Measurements from ENCODE around the gene BSND.

BSND gene

DNA sequence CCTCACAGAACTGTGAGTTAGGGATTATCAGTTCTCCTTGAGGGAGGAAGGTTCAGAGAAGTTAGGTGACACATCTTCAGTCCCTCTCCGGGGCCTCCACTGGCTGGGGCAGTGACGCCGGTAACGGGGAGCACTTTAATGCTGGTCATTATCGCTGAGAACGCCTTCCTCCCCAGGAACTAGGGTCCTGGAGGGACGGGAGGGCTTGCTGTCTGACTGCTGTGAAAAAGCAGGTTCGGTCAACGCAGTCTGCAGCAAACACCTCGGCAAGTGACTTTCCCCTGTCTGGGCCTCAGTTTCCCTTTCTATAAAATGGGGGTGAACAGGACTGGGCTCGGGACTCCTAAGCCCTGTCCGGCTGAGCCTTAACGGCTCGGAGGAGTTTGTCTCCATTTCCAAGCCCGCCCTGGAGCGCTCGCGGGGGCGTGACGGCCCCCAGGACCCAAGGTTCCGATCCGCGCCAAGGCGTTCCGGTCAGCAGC lies 18.6 kb upstream of the BSND start:
- no peak for TF ChIP-seq CTCF (conservative IDR thresholded peaks at IDR 0.05; ENCODE audit: control insufficient read depth, insufficient read depth, low read depth, low read length)
- H3K4me3 ChIP-seq (ENCODE audit: control insufficient read depth, low read depth, low read length): no peak overlapping the region
- DNase-seq (ENCODE audit: low read depth): no peak

DNA sequence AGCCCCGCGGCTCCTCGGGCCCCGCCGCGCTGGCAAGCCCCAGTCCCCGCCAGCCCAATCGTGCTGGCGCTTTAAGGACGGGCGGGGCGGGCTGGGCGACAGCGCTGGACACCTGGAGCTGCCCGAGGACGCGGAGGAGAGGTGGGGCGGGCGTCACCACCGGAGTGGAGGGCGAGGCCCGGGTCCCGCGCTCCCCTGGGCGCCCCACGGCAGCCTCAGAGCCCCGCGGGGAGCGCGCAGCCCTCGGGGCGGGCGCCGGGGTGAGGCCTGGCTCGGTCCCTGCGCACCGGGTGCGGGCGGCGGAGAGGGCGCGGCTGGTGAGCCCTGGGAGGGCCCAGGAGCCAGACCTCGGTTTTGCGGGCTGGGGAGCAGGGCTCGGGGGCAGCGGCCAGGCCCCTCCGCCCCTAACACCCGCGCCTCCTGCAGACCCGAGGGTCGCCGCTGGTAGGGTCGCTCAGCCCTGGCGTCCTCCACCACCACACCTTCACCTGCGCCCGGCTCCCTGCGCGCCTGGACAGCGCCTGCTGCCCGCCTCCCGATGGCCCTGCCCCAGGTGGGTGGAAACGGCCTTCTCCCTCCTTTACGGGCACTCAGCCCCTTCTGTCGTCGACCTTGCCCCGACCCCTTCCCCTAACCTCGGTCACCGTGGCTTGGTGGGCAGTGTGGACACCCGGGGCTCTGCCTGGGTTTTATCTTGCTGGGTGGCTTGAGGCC lies 18.0 kb upstream of the BSND start, which contains the start of gene TMEM61:
TSS of gene TMEM61 (plus strand) at position 101 of the 714 bp plus-strand sequence. CDS start at position 539, 438 bp downstream.
- DNase-seq (ENCODE audit: low read depth): no peak
- TF ChIP-seq CTCF (conservative IDR thresholded peaks at IDR 0.05; ENCODE audit: control insufficient read depth, insufficient read depth, low read depth, low read length): no peak
- no peak within 1 kb of the TSS for H3K4me3 ChIP-seq (ENCODE audit: control insufficient read depth, low read depth, low read length)

DNA sequence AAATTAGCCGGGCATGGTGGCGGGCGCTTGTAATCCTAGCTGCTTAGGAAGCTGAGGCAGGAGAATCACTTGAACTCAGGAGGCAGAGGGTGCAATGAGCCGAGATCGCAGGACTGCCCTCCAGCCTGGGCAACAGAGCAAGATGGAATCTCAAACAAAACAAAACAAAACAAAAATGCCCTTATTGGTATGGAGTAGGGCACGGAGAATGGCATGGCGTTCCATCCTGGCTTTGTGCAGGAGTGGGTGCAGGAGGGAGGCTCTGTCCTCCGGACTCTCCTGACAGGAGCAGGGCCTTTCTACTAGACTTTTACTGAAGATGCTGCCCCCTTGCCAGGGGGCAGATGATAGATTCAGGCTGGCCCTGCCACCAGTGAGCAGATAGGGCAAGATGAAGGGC lies 17.3 kb upstream of the BSND start:
- TF ChIP-seq CTCF (conservative IDR thresholded peaks at IDR 0.05; ENCODE audit: control insufficient read depth, insufficient read depth, low read depth, low read length): no peak
- no peak for DNase-seq (ENCODE audit: low read depth)
- no peak overlapping the region for H3K4me3 ChIP-seq (ENCODE audit: control insufficient read depth, low read depth, low read length)

GRCh38 chr1:54982739-54983138 lies 16.0 kb upstream of the BSND start:
- no peak for DNase-seq (ENCODE audit: low read depth)
- no peak for TF ChIP-seq CTCF (conservative IDR thresholded peaks at IDR 0.05; ENCODE audit: control insufficient read depth, insufficient read depth, low read depth, low read length)
- no peak overlapping the region for H3K4me3 ChIP-seq (ENCODE audit: control insufficient read depth, low read depth, low read length)

- DNase-seq (ENCODE audit: low read depth): no peak
- H3K4me3 ChIP-seq (ENCODE audit: control insufficient read depth, low read depth, low read length): no peak overlapping the region
- no peak for TF ChIP-seq CTCF (conservative IDR thresholded peaks at IDR 0.05; ENCODE audit: control insufficient read depth, insufficient read depth, low read depth, low read length)
Observed at GRCh38 chr1:54984131-54984842, 14.4 kb upstream of the BSND start.

- no peak for DNase-seq (ENCODE audit: low read depth)
- no peak for TF ChIP-seq CTCF (conservative IDR thresholded peaks at IDR 0.05; ENCODE audit: control insufficient read depth, insufficient read depth, low read depth, low read length)
- no peak overlapping the region for H3K4me3 ChIP-seq (ENCODE audit: control insufficient read depth, low read depth, low read length)
Observed at GRCh38 chr1:54985556-54985955, 13.2 kb upstream of the BSND start.
